Left renal cortex interstitium (tissue), 4 donors: Measurements from ENCODE around the gene AHCTF1. TPM values are rescaled to one million over a fixed set of nuclear protein-coding genes. Genes with fewer than 3 reads are reported as not detected.
"Not testable (repeated sequence)": the region's sequence is repeated elsewhere in the genome, so short reads cannot be mapped to it uniquely, and the experiment has no call there.

Experiments
- DNase-seq, 4 donors: peaks; one replicate each; pipeline ENCODE4 v3.0.0-alpha.2; 2013; ENCODE audit warnings: low read depth in 4 of 4, low spot score in 2 of 4, missing footprints in 1 of 4
- polyA plus RNA-seq, 4 donors: library from polyadenylated mRNA; unstranded; fragments of 120-200 nt; gene quantifications; one replicate each; pipeline ENCODE4 v1.2.1, GENCODE V29; 2013; ENCODE audit not compliant: insufficient read length in 4 of 4

The AHCTF1 gene
- polyA plus RNA-seq, 4 donors: 40.3 to 60.1 (median 56.5) TPM

- DNase-seq: no peak
Observed at GRCh38 chr1:246843876-246844275, 87.9 kb downstream of the AHCTF1 start.

DNA sequence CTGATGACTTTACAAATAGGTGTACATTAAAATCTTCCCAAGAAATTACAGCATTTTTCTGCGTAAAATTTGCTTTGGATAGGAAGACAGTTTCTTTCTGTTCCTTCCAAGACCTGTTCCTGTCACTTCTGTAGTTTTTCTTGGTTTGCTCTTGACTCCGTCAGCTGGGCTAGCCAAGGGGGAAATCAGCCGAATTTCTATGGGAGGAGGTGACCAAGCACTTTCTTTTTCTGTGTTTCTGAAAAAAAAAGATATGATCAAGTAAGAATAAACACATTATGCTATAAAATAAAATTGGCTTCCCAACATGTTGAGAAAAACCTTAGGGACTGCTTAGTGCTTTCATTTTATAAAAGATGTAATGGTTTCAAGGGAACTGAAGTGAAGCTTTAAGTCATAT lies 91.0 kb downstream of the AHCTF1 start:
- DNase-seq: not testable (repeated sequence)

GRCh38 chr1:246838118-246838456 lies 93.7 kb downstream of the AHCTF1 start:
- no peak for DNase-seq

DNA sequence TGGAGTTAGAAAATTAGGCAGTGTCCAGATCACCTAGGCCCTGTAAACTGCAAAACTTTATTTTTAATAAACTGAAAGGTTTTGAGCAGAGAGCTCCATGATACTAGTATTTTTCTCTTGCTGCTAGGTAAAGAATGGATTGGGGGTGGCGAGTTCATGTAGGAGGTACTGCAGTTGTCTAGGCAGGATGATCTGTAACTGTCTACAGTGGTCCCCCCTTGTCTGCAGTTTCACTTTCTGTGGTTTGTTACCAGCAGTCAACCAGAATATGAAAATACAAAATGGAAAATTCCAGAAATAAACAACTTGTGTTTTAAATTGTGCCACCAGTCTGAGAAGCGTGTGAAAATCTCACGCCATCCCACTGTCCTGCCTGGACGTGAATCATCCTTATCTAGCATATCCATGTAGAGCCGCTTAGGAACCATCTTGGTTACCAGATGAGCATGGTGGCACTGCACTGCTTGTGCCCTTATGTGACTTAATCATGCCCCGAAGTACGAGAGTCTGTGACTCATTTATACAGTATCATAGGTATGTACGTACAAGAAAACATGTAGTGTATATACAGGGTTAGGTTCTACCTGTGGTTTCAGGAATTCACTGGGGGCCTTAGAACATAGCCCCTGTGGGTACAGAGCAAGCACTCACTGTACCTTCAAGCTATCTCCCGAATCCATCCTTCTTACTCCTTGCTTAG lies 94.2 kb downstream of the AHCTF1 start:
- DNase-seq: no peak

DNA sequence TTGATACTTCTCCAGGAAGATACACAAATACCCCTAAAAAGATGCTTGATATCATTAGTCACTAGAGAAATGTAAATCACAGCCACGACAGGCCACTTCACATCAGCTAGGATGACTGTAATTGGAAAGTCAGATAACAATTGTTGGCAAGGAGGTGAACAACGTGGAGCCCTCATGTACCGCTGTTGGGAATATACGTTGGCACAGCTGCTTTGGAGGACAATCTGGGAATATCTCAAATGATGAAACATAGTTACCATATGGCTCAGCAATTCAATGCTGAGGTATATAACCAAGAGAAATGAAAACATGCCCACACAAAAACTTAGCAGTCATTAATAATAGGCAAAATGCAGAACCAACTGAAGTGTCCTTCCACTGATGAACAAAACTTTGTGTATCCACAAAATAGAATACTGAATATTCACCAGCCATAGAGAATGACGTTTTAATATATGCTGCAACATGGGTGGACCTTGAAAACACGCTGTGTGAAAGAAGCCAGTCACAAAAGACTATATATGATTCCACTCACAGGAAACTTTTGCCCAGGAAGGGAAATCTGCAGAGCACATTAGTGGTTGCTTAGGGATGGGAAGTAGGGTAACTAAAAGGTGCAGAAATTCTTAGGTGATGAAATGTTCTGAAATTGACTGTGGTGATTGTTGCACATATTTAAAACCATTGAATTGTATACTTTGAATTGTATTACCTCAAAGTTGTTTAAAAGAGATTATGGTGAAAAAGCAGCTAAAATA lies 95.4 kb downstream of the AHCTF1 start:
- no peak for DNase-seq

GRCh38 chr1:246831543-246831942 lies 100.2 kb downstream of the AHCTF1 start:
- DNase-seq: no peak

DNA sequence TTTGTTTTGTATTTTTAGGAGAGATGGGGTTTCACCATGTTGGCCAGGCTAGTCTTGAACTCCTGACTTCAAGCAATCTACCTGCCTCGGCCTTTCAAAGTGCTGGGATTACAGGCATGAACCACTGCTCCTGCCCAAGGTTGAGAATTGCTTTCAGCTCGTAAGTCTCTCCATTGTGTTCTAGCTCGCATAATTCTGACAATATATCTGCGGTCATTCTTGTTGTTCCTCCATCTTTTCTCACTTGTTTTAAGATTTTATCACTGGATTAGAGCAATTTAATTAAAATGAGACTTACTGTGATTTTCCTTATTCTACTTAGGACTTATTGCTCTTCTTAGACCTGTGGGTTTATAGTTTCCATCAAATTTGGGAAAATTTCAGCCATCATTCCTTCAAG lies 102.9 kb downstream of the AHCTF1 start:
- DNase-seq: no peak

GRCh38 chr1:246827396-246827795 lies 104.4 kb downstream of the AHCTF1 start:
- no peak for DNase-seq

DNA sequence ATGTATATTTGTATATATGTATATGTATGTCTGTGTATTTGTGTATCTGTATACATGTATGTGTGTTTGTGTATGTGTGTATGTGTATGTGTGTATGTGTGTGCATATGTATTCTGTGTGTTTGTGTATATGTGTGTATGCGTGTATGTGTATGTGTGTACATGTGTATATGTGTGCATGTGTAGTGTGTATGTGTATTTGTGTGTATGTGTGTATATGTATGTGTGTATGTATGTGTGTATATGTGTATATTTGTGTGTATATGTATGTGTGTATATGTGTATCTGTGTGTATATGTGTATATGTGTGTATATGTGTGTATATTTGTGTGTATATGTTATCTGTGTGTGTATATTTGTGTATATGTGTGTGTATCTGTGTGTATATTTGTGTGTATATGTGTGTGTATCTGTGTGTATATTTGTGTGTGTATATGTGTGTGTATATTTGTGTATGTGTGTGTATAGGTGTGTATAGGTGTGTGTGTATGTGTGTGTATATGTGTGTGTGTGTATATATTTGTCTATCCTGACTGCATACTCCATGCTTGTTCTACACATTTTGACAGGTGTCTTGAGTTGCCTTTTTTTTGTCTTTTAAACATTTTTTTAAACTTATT lies 106.1 kb downstream of the AHCTF1 start:
- DNase-seq: no peak

DNA sequence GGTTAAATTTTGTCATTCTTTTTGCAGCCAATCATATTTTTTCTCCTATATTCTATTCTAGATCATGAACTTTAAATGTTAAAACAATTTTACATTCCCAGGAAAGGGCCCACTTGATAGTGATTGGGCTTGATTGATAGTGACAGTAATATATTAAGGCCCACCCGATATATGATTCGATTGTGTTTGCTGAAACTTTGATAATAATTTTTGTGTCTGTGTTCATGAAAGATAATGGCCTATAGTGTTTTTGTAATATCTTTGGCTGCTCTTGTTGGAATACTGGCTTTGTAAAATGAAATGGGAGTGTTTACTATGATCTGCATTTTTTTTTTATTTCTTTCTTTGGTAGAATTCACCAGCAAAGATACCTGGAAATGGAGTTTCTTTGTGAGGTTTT lies 107.2 kb downstream of the AHCTF1 start:
- no peak for DNase-seq

GRCh38 chr1:246822154-246822553 lies 109.6 kb downstream of the AHCTF1 start:
- DNase-seq: not testable (repeated sequence)

DNA sequence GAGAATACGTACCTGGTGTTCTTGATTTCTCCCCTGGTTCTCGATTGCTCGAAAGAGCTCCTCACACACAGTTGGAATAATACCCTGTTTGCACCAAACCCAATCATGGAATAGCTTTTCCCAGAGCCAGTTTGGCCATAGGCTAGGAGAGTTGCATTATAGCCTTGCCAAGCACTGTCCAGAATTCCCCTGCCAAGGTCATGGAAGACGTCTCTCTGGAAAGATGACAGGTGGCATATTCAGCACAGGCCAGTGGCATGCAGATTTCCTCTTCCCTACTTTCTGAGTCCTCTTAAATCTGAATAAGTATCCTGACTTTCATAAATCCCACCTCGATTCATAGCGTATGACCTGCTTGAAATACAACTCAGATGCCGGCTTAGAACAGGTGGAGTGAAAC lies 111.1 kb downstream of the AHCTF1 start:
- DNase-seq: no peak

GRCh38 chr1:246817778-246818177 lies 114.0 kb downstream of the AHCTF1 start:
- DNase-seq: not testable (repeated sequence)

DNA sequence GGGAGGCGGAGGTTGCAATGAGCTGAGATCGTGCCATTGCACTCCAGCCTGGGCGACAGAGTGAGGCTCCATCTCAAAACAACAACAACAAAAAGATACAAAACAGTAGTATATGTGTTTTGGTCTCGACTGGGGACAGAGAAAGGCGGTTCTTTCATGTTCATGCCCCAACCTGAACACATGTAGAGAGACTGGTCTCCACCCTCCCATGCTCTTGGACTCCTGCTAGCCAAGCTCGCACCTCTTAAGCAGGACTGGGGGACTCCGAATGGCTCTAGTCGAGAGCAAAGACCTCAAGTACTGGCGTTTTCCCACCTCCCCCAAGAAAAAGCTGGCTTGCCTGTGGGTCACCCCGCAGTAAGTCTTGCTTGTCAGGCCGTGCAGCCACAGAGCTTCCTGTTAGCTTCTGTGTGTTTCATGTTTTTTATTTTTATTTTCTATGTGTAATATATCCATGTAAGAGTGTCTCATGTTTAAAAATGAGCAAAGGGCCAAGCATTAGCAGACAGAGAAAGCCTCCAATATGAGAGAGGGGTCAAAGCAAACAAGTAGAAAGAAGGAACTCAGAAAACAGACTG lies 116.0 kb downstream of the AHCTF1 start:
- DNase-seq: no peak

DNA sequence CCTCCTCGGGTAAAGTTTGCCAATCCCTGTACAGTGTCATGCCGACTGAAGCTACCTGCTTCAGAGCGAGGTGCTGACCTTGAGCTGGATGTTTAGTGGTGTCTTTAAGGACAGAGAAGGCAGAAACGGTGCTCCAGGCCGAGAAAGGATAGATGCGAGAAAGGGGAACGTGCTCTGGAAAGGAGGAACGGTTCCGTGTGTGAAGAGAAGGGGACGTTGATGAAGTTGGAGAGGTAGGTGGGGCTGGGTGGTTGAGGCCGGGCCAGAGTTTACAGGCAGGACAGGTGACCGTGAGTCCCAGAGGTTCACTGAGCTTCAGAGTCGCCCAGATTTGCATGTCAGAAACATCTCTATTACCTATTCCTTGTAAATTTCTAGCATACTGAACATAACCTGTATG lies 116.9 kb downstream of the AHCTF1 start:
- no peak for DNase-seq

DNA sequence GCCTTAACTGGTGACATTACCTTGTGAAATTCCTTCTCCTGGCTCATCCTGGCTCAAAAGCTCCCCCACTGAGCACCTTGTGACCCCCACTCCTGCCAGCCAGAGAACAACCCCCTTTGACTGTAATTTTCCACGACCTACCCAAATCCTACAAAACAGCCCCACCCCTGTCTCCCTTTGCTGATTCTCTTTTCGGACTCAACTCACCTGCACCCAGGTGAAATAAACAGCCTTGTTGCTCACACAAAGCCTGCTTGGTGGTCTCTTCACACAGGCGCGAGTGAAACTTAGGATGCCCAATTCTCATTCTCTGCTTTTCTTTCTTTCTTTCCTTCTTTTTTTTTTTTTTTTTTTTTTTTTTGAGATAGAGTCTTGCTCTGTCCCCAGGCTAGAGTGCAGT lies 118.4 kb downstream of the AHCTF1 start:
- not testable (repeated sequence) for DNase-seq

DNA sequence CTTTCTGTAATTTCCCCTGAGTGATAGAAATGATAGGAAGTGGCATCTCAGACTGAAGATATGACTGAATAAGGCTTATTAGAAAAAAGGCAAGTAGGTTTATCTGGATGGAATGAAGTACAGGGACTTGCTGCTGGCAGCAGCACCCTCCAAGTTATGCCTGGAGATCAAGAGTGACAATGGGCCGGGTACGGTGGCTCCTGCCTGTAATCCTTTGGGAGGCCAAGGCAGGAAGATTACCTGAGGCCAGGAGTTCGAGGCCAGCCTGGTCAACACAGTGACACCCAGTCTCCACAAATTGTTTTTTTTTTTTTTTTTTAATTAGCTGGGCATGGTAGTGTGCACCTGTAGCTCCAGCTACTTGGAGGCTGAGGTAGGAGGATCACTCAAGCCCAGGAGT lies 119.8 kb downstream of the AHCTF1 start:
- no peak for DNase-seq

DNA sequence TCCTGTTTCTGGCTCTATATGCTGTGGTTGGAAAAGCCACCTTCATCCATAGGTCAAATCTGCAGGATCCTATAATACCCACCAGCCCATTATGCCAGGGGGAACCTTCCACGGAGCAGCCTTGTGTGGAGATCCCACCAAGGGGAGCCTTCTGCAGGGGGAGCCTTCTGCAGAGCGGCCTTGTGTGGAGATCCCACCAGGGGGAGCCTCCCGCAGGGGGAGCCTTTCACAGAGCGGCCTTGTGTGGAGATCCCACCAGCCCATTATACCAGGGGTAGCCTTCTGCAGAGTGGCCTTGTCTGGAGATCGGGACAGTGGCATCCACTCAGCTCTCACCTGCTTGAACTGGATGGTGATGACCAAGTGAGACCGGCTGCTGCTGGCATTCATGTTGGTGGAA lies 122.3 kb downstream of the AHCTF1 start:
- DNase-seq: no peak

DNA sequence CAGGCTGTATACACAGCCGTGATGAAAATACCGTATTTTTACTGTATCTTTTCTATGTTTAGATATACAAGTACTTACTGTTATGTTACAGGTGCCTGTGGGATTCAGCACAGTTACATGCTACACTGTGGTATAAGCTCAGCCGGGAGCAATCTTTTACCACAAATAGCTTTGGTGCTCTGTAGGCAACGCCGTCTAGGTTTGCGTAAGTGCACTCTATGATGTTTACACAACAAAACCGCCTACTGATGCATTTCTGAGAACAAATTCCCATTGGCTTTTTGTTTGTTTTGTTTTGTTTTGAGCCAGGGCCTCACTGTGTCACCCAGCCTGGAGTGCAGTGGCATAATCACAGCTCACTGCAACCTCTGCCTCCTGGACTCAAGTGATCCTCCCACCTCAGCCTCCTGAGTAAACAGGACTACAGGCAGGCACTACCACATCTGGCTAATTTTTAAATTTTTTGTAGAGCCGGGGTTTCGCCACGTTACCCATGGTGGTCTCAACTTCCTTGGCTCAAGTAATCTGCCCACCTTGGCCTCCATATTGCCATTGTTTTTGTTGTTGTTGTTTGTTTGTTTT lies 126.5 kb downstream of the AHCTF1 start:
- no peak for DNase-seq

DNA sequence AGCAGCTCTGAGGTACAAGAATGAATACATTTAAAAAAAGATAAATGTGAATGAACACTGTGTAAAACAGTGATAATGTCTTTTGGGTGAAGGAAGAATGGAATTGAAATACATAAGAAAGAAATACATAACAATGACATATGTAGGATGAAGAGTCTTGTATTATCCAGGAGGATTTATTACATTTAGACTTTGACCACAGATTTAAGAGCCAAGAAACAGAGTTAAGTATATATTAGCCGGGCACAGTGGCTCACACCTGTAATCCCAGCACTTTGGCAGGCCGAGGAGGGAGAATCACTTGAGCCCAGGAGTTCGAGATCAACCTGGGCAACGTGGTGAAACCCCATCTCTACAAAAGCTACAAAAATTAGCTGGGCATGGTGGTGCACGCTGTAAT lies 127.9 kb downstream of the AHCTF1 start:
- DNase-seq: no peak

DNA sequence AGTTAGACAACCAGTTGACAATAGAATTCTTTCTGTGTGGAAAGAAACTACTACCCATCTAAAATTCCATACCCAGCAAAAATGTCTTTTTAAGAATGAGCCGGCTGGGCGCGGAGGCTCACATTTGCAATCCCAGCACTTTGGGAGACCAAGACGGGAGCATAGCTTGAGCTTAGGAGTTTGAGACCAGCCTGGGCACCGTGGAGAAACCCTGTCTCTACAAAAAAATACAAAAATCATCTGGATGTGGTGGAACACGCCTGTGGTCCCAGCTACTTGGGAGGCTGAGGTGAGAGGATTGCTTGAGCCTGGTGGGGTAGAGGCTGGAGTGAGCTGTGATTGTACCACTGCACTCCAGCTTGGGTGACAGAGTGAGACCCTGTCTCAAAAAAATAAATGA lies 128.4 kb downstream of the AHCTF1 start:
- DNase-seq: no peak
